HG03520 (cell line): ENCODE measurements around the gene LAMP2.
A peak's percentile ranks its signal among the peaks of the same experiment; 100 is the strongest.
"Not testable (repeated sequence)": the region's sequence is repeated elsewhere in the genome, so short reads cannot be mapped to it uniquely, and the experiment has no call there.

Source experiments
- ATAC-seq: cut with Tn5 transposase; IDR thresholded peaks from one replicate; pipeline ENCODE4 v1.9.1; 2021; ENCODE audit warnings: mild to moderate bottlenecking, moderate library complexity; ENCODE audit not compliant: unreplicated experiment

The LAMP2 gene

GRCh38 chrX:120468825-120469525 lies at the start of gene LAMP2:
Gene LAMP2, minus strand, starts transcription at chrX:120469296. Its CDS starts 127 bp downstream, at chrX:120469169.
- ATAC-seq = peak; percentile 97

GRCh38 chrX:120517936-120518335 lies 48.8 kb upstream of the LAMP2 start:
- ATAC-seq = no peak

- no peak for ATAC-seq
Measured at GRCh38 chrX:120514236-120514635, 45.1 kb upstream of the LAMP2 start.

GRCh38 chrX:120512627-120513026 lies 43.5 kb upstream of the LAMP2 start:
- ATAC-seq = no peak

- no peak for ATAC-seq
Measured at GRCh38 chrX:120512222-120512621, 43.1 kb upstream of the LAMP2 start.

GRCh38 chrX:120504569-120504968 lies 35.5 kb upstream of the LAMP2 start:
- ATAC-seq = no peak

- ATAC-seq = no peak
Measured at GRCh38 chrX:120499301-120500072, 30.4 kb upstream of the LAMP2 start.

- ATAC-seq = not testable (repeated sequence)
Measured at GRCh38 chrX:120490119-120490518, 21.0 kb upstream of the LAMP2 start.

GRCh38 chrX:120486786-120487185 lies 17.7 kb upstream of the LAMP2 start:
- no peak for ATAC-seq

GRCh38 chrX:120485638-120486520 lies 16.8 kb upstream of the LAMP2 start:
- ATAC-seq = peak; percentile 66

GRCh38 chrX:120485315-120485637 lies 16.2 kb upstream of the LAMP2 start:
- no peak for ATAC-seq

GRCh38 chrX:120477453-120477852 lies 8.4 kb upstream of the LAMP2 start:
- no peak for ATAC-seq

- no peak for ATAC-seq
Measured at GRCh38 chrX:120476714-120477113, 7.6 kb upstream of the LAMP2 start.

GRCh38 chrX:120475447-120475846 lies 6.4 kb upstream of the LAMP2 start:
- not testable (repeated sequence) for ATAC-seq

- ATAC-seq = no peak
Measured at GRCh38 chrX:120474085-120474484, 5.0 kb upstream of the LAMP2 start.

GRCh38 chrX:120469657-120470056 lies 561 bp upstream of the LAMP2 start:
- not testable (repeated sequence) for ATAC-seq

GRCh38 chrX:120468479-120468824 lies 644 bp downstream of the LAMP2 start:
- no peak for ATAC-seq

GRCh38 chrX:120468071-120468470 lies 1.0 kb downstream of the LAMP2 start:
- no peak for ATAC-seq

GRCh38 chrX:120464411-120464810 lies 4.7 kb downstream of the LAMP2 start:
- ATAC-seq = no peak

GRCh38 chrX:120463241-120463640 lies 5.9 kb downstream of the LAMP2 start:
- no peak for ATAC-seq

GRCh38 chrX:120462370-120462769 lies 6.7 kb downstream of the LAMP2 start:
- no peak for ATAC-seq

GRCh38 chrX:120459309-120459708 lies 9.8 kb downstream of the LAMP2 start:
- no peak for ATAC-seq
